ENCODE results near the gene SUSD1.

DNA sequence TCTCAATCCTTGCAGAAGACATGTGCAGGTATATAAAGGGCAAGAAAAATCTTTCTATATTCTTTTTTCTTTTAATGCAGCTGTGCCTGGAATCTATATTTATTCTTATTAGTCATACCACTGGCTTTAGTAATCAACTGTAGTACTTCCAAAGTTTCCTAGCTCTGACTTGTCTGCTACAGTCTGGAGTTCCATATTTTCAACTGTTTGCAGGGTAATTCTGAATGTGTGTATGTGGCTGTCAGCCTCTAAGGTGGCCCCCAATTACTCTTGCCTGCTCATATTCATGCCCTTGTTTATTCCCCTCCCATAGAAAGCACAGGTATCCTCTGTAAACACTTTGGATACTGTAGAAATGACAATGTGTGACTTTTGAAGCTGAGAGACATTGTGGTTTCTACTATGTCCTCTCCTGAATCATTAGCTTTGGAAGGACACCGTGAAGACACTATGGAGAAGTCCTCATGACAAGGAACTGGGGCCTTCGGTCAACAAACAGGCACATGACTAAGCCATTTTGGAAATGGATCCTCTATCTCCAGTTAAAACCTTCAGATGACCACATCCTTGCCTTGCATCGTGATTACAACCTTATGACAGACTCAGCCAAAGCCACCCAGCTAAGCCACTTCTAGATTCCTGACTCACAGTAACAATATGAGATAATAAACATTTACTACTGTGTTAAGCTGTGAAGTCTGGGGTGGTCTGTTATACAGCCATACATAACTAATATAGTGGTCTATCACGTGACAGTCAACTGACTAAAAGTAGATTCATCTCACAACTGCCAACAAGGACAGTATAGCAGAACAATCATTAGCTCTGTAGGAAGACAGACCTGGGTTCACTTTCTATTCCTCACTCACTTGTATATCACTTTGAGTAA, 49.5 kb upstream of the SUSD1 start:
- no peak for TF ChIP-seq POLR2A (IDR thresholded peaks at IDR 0.05)
- TF ChIP-seq, protein P1, sequence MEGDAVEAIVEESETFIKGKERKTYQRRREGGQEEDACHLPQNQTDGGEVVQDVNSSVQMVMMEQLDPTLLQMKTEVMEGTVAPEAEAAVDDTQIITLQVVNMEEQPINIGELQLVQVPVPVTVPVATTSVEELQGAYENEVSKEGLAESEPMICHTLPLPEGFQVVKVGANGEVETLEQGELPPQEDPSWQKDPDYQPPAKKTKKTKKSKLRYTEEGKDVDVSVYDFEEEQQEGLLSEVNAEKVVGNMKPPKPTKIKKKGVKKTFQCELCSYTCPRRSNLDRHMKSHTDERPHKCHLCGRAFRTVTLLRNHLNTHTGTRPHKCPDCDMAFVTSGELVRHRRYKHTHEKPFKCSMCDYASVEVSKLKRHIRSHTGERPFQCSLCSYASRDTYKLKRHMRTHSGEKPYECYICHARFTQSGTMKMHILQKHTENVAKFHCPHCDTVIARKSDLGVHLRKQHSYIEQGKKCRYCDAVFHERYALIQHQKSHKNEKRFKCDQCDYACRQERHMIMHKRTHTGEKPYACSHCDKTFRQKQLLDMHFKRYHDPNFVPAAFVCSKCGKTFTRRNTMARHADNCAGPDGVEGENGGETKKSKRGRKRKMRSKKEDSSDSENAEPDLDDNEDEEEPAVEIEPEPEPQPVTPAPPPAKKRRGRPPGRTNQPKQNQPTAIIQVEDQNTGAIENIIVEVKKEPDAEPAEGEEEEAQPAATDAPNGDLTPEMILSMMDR (IDR thresholded peaks at IDR 0.05) = no peak
